GM23338 (cell line): ENCODE data around the gene CUL7. TPM values are rescaled to one million over a fixed set of nuclear protein-coding genes. Genes with fewer than 3 reads are reported as not detected.

Experiments
- ATAC-seq: fragments of 200-7000 bp; cut with Tn5 transposase; 3 replicates; pipeline ENCODE4 v1.9.1; 2020
- DNase-seq: peaks from one replicate; pipeline ENCODE4 v3.0.0-alpha.2; 2015; ENCODE audit warnings: low spot score
- H2AFZ ChIP-seq: fragments of 200-600 bp; sonication (generic); 2 replicates; pipeline ENCODE4 v1.8.0; 2016; ENCODE audit warnings: antibody characterized with exemption, mild to moderate bottlenecking, moderate library complexity
- H3F3A ChIP-seq: fragments of 200-600 bp; sonication (generic); replicated peaks from 2 replicates; pipeline ENCODE4 v1.8.0; 2017; ENCODE audit warnings: antibody characterized with exemption, mixed run types, low read depth
- H3K27ac ChIP-seq: fragments of 200-600 bp; sonication (generic); 2 replicates; pipeline ENCODE4 v1.6.1; 2016; ENCODE audit warnings: low read depth
- H3K27me3 ChIP-seq: fragments of 200-600 bp; sonication (generic); 2 replicates; pipeline ENCODE4 v1.8.0; 2016; ENCODE audit warnings: mild to moderate bottlenecking, mixed run types, moderate library complexity; ENCODE audit not compliant: insufficient read depth
- H3K36me3 ChIP-seq: fragments of 200-600 bp; sonication (generic); 2 replicates; pipeline ENCODE4 v1.8.0; 2016; ENCODE audit warnings: mild to moderate bottlenecking; ENCODE audit not compliant: insufficient read depth
- H3K4me1 ChIP-seq: fragments of 200-600 bp; sonication (generic); 2 replicates; pipeline ENCODE4 v1.8.0; 2016; ENCODE audit warnings: mild to moderate bottlenecking, moderate library complexity; ENCODE audit not compliant: insufficient read depth
- H3K4me2 ChIP-seq: fragments of 200-600 bp; sonication (generic); 2 replicates; pipeline ENCODE4 v1.7.1; 2017; ENCODE audit warnings: mixed run types
- H3K4me3 ChIP-seq: fragments of 200-600 bp; sonication (generic); 2 replicates; pipeline ENCODE4 v1.6.1; 2016; ENCODE audit warnings: mixed run types
- H3K79me2 ChIP-seq: fragments of 200-600 bp; sonication (generic); replicated peaks from 2 replicates; pipeline ENCODE4 v1.8.0; 2017; ENCODE audit warnings: mild to moderate bottlenecking; ENCODE audit not compliant: insufficient read depth
- H3K9me2 ChIP-seq: fragments of 200-600 bp; sonication (generic); 2 replicates; pipeline ENCODE4 v1.8.0; 2017; ENCODE audit not compliant: insufficient read depth
- H4K20me1 ChIP-seq: fragments of 200-600 bp; sonication (generic); replicated peaks from 2 replicates; pipeline ENCODE4 v1.8.0; 2017; ENCODE audit warnings: mild to moderate bottlenecking; ENCODE audit not compliant: insufficient read depth
- H3K27ac Mint-ChIP-seq: 2 replicates; pipeline ENCODE4 v1.8.0; 2020; ENCODE audit warnings: inconsistent platforms, mild to moderate bottlenecking, moderate library complexity, mixed read lengths
- H3K27me3 Mint-ChIP-seq: 3 replicates; pipeline ENCODE4 v1.8.0; 2022; ENCODE audit warnings: low read depth, mild to moderate bottlenecking, moderate library complexity, mixed read lengths, inconsistent platforms; ENCODE audit not compliant: insufficient read depth, poor library complexity
- H3K36me3 Mint-ChIP-seq: 3 replicates; pipeline ENCODE4 v1.8.0; 2021; ENCODE audit warnings: low read depth, mild to moderate bottlenecking, inconsistent platforms, moderate library complexity, mixed read lengths
- H3K4me1 Mint-ChIP-seq: 3 replicates; pipeline ENCODE4 v1.8.0; 2020; ENCODE audit warnings: mild to moderate bottlenecking, inconsistent platforms, mixed read lengths
- H3K4me3 Mint-ChIP-seq: 3 replicates; pipeline ENCODE4 v1.8.0; 2021; ENCODE audit warnings: moderate library complexity, mild to moderate bottlenecking, inconsistent platforms, mixed read lengths
- H3K9me3 Mint-ChIP-seq: 3 replicates; pipeline ENCODE4 v1.8.0; 2020; ENCODE audit warnings: moderate library complexity, mild to moderate bottlenecking, inconsistent platforms, mixed read lengths
- CREB1 ChIP-seq: fragments of 250-450 bp; sonication (Bioruptor Pico); IDR thresholded peaks from 2 replicates; pipeline ENCODE4 v1.5.0; 2020; ENCODE audit warnings: low read depth, mild to moderate bottlenecking, moderate library complexity
- CTCF ChIP-seq, 2 experiments: fragments of 200-600 bp in 1 of 2; sonication (generic) in 1 of 2; conservative IDR thresholded peaks; 2 replicates each; pipeline versions ENCODE4 v1.5.1 to v1.6.1; 2016 to 2017; ENCODE audit warnings: antibody characterized with exemption in 2 of 2, low read depth in 2 of 2, mild to moderate bottlenecking in 2 of 2, moderate library complexity in 1 of 2
- EZH2 ChIP-seq: fragments of 200-600 bp; sonication (generic); IDR thresholded peaks from one replicate; pipeline ENCODE4 v1.8.0; 2017; ENCODE audit warnings: antibody characterized with exemption, mild to moderate bottlenecking, low read depth; ENCODE audit not compliant: unreplicated experiment
- EZH2phosphoT487 ChIP-seq: fragments of 200-600 bp; sonication (generic); IDR thresholded peaks from one replicate; pipeline ENCODE4 v1.8.1; 2018; ENCODE audit warnings: antibody characterized with exemption; ENCODE audit not compliant: unreplicated experiment
- JUNB ChIP-seq: IDR thresholded peaks from one replicate; pipeline ENCODE4 v1.6.1; 2016; ENCODE audit warnings: antibody characterized with exemption; ENCODE audit not compliant: unreplicated experiment
- NANOG ChIP-seq: IDR thresholded peaks from 2 replicates; pipeline ENCODE4 v1.6.1; 2016; ENCODE audit warnings: antibody characterized with exemption, borderline replicate concordance
- POLR2AphosphoS5 ChIP-seq: IDR thresholded peaks from 2 replicates; pipeline ENCODE4 v1.6.1; 2016; ENCODE audit warnings: antibody characterized with exemption, low read depth
- STAT1 ChIP-seq: IDR thresholded peaks from one replicate; pipeline ENCODE4 v1.6.1; 2016; ENCODE audit warnings: antibody characterized with exemption; ENCODE audit not compliant: unreplicated experiment
- ZNF114 ChIP-seq: fragments of 250-450 bp; sonication (Bioruptor Pico); IDR thresholded peaks from 2 replicates; pipeline ENCODE4 v1.5.0; 2020; ENCODE audit warnings: mild to moderate bottlenecking, moderate library complexity
- ZNF331 ChIP-seq: fragments of 250-450 bp; sonication (Bioruptor Pico); IDR thresholded peaks from 2 replicates; pipeline ENCODE4 v1.5.0; 2020; ENCODE audit warnings: low read depth, mild to moderate bottlenecking, moderate library complexity
- ZNF462 ChIP-seq: fragments of 250-450 bp; sonication (Bioruptor Pico); IDR thresholded peaks from 2 replicates; pipeline ENCODE4 v1.5.0; 2020; ENCODE audit warnings: mild to moderate bottlenecking, moderate library complexity
- polyA plus RNA-seq: library from polyadenylated mRNA; unstranded; fragments of >200 nt; fragmentation: Nextera tagmentation; extraction: Ambion mirVana; gene quantifications from 2 replicates; pipeline ENCODE4 v1.2.1, GENCODE V29; 2016
- total RNA-seq: library from RNA; depleted of rRNA; stranded (reverse); fragments of >200 nt; shearing (Covaris generic); gene quantifications from 2 replicates; pipeline ENCODE4 v1.2.3, GENCODE V29; 2014
- TF ChIP-seq, protein P1 (sequence below): IDR thresholded peaks from one replicate; pipeline ENCODE4 v1.6.1; 2018; ENCODE audit warnings: antibody characterized with exemption; ENCODE audit not compliant: unreplicated experiment
- TF ChIP-seq, protein P2 (sequence below): IDR thresholded peaks from 2 replicates; pipeline ENCODE4 v1.6.1; 2016; ENCODE audit warnings: antibody characterized with exemption

Gene CUL7
- total and polyA plus RNA-seq, 2 experiments from 2014 or later: 3.4 to 13.2 TPM

DNA sequence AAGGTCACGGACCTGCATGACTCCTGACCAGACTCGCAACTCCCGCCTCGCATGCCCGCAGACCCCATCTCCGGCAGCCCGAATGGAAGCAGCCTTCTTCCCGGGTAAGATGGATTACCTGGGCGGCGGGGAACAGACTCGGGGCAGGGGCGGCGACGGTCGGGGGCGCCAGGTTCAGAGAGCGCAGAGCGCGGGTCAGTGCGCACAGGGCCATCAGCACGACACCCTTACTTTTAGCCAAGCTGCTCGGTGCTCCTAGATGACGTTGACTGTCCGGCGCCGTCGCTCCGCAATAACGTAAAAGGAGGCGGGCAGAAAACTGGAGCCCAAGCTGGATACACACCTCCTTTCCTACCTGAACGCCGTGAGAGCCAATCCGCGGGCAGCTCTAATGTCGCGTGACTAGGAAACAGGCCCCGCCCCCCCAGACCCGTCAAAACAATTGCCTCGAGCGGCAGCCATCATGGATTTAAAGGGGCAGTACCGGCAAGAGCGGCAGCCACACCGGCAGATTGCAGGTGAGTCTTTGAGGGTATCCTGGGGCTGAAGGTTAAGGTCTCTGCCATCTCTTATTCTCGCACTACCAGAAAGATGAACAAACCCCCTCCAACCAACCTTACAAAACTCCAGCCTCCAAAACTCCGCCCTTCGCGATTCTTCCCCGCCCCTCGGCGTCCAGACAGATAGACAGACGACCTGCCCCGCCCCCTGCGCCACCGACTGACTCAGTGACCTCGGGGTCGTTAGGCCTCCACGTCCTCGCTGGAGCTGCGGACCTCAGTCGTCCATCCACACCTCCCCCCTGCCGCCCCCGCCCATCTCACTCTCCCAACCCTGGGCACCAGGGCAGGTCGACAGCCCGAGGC, 5.8 kb upstream of the CUL7 start, which contains the start of the genes KLC4 and MRPL2:
Gene KLC4 (plus strand): TSS at position 464 of the 866 bp plus-strand sequence. CDS start 1,705 bp downstream, outside the sequence.
Gene MRPL2 (minus strand): TSS at position 267 of the 866 bp plus-strand sequence. CDS start 53 bp downstream, at position 214.
- H3K79me2 ChIP-seq: peaks cover 28% of the 10 kb centered on the region
- Mint-ChIP-seq H3K27ac (peak within 1 kb of the TSS; percentile 99), H3K9me3 (no peaks in the 10 kb centered on the region; the same call in 1 of the 3 replicates), H3K4me1 (peaks cover 30% of the 10 kb centered on the region), H3K36me3 (peaks cover 22% of the 10 kb centered on the region), H3K27me3 (peaks cover 14% of the 10 kb centered on the region), H3K4me3 (peak within 1 kb of the TSS; percentile 97)
- H3K27me3 ChIP-seq: no peaks in the 10 kb centered on the region
- H2AFZ ChIP-seq: peak within 1 kb of the TSS; percentile 86
- no peaks in the 10 kb centered on the region for H3K9me2 ChIP-seq
- H3K27ac ChIP-seq: peak within 1 kb of the TSS; percentile 94
- H3K36me3 ChIP-seq: peaks cover 5% of the 10 kb centered on the region; the same call in 1 of the 2 replicates
- peaks cover 12% of the 10 kb centered on the region for H3F3A ChIP-seq
- H4K20me1 ChIP-seq: no peaks in the 10 kb centered on the region
- no peak for TF ChIP-seq NANOG
- TF ChIP-seq, protein P1, sequence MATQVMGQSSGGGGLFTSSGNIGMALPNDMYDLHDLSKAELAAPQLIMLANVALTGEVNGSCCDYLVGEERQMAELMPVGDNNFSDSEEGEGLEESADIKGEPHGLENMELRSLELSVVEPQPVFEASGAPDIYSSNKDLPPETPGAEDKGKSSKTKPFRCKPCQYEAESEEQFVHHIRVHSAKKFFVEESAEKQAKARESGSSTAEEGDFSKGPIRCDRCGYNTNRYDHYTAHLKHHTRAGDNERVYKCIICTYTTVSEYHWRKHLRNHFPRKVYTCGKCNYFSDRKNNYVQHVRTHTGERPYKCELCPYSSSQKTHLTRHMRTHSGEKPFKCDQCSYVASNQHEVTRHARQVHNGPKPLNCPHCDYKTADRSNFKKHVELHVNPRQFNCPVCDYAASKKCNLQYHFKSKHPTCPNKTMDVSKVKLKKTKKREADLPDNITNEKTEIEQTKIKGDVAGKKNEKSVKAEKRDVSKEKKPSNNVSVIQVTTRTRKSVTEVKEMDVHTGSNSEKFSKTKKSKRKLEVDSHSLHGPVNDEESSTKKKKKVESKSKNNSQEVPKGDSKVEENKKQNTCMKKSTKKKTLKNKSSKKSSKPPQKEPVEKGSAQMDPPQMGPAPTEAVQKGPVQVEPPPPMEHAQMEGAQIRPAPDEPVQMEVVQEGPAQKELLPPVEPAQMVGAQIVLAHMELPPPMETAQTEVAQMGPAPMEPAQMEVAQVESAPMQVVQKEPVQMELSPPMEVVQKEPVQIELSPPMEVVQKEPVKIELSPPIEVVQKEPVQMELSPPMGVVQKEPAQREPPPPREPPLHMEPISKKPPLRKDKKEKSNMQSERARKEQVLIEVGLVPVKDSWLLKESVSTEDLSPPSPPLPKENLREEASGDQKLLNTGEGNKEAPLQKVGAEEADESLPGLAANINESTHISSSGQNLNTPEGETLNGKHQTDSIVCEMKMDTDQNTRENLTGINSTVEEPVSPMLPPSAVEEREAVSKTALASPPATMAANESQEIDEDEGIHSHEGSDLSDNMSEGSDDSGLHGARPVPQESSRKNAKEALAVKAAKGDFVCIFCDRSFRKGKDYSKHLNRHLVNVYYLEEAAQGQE: no peak
- TF ChIP-seq CREB1 (CRISPR knock-in tag): peak; percentile 99
- TF ChIP-seq ZNF114: no peak
- no peak for TF ChIP-seq EZH2phosphoT487
- no peak for TF ChIP-seq CTCF (conservative IDR thresholded peaks at IDR 0.05; ENCODE audit: low read depth in 2 of 2)
- no peak for TF ChIP-seq EZH2
- TF ChIP-seq ZNF331 (CRISPR knock-in tag): no peak
- no peak for TF ChIP-seq JUNB
- TF ChIP-seq POLR2AphosphoS5: peak; percentile 85
- TF ChIP-seq, protein P2, sequence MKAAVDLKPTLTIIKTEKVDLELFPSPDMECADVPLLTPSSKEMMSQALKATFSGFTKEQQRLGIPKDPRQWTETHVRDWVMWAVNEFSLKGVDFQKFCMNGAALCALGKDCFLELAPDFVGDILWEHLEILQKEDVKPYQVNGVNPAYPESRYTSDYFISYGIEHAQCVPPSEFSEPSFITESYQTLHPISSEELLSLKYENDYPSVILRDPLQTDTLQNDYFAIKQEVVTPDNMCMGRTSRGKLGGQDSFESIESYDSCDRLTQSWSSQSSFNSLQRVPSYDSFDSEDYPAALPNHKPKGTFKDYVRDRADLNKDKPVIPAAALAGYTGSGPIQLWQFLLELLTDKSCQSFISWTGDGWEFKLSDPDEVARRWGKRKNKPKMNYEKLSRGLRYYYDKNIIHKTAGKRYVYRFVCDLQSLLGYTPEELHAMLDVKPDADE: peak; percentile 75; the same call in 1 of the 2 replicates
- no peak for TF ChIP-seq ZNF462 (CRISPR knock-in tag)
- no peak for TF ChIP-seq STAT1
- H3K4me3 ChIP-seq: peak within 1 kb of the TSS; percentile 100
- peaks cover 9% of the 10 kb centered on the region for H3K4me1 ChIP-seq
- DNase-seq: peak; percentile 100
- peak; percentile 89 for ATAC-seq
- H3K4me2 ChIP-seq: peak within 1 kb of the TSS; percentile 100
